ENCODE measurements around the gene GP2. TPM values are rescaled to one million over a fixed set of nuclear protein-coding genes. Genes with fewer than 3 reads are reported as not detected.
A peak's percentile ranks its signal among the peaks of the same experiment; 100 is the strongest.

The GP2 gene
- total RNA-seq: not detected in 2 replicates

- TF ChIP-seq CTCF (conservative IDR thresholded peaks at IDR 0.05; ENCODE audit: low read depth, low read length): no peak
- no peak for DNase-seq (ENCODE audit: low read depth)
- no peak within 1 kb of the TSS for H3K4me3 ChIP-seq (ENCODE audit: low read depth, low read length)
Measured at GRCh38 chr16:20327444-20328041, at the start of gene GP2. Gene GP2, minus strand, starts transcription at chr16:20327513. Its CDS starts 1,082 bp downstream, at chr16:20326431.

DNA sequence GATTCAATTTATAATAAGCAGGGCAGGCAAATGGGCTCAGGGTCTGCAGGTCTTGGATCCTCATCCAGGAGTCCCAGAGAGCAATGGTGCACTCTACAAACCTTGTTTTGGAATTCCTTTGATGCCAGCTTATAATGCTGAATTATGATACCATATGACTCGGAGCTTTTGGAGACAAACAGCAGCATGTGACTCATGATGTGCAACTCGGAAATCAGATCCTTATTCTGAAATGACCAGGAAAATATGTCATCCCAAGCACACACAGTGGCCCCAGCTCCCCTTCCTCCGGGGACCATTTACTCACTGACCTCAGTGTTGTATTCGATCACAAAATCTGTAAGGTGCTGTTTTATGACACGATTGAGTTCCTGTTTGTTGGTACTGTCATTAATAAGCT is 45.4 kb upstream of the GP2 start:
- no peak for TF ChIP-seq CTCF (conservative IDR thresholded peaks at IDR 0.05; ENCODE audit: low read depth, low read length)
- DNase-seq (ENCODE audit: low read depth): no peak
- no peak overlapping the region for H3K4me3 ChIP-seq (ENCODE audit: low read depth, low read length)

DNA sequence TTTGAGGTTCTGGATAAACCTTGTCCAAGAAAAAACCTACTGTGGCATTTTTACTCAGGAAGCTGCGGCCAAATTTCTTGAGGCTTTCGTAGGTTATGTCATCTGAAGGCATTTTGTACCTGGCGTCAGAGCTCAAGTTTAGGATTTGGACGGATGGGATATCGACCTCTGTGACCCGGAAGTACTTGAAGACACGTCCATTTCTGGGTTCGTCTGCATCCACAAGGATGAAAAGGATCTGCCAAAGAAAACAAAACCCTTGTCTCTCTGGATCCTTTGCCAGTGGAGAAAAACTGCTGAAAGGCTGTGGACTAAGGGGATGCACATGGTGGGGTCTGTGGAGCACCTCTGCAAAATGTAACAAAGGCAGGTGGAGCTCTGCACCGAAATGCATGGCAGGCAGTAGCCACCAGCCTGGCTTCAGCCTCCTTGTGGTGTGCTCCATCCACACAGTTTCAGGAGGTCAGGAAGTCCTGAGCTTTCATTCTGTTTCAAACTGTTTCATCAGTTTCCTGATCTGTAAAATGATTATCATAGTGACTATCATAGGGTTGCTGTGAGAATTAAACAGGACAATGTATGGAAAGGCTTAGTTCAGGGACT is 42.2 kb upstream of the GP2 start:
- TF ChIP-seq CTCF (conservative IDR thresholded peaks at IDR 0.05; ENCODE audit: low read depth, low read length): no peak
- DNase-seq (ENCODE audit: low read depth): no peak
- H3K4me3 ChIP-seq (ENCODE audit: low read depth, low read length): no peak overlapping the region

DNA sequence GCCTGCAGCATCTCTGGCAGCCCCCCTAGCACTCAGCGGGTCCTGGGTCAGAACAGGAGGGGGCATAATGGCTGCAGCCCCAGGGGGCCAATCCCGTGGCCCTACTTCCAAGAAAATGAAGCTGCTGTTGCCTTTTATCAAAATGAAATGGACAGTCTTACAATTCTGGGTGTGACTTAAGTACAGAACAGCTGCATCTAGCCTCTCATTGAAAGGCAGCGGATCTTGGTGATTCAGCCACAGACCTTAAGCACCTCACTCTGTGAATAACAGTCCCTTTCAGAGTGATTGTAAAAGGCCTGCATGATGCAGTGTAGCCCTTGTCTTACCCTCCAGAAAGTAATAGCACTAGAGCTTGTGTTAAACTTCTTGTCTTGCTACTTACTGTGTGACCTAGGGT is 36.7 kb upstream of the GP2 start:
- no peak for DNase-seq (ENCODE audit: low read depth)
- TF ChIP-seq CTCF (conservative IDR thresholded peaks at IDR 0.05; ENCODE audit: low read depth, low read length): no peak
- H3K4me3 ChIP-seq (ENCODE audit: low read depth, low read length): no peak overlapping the region

DNA sequence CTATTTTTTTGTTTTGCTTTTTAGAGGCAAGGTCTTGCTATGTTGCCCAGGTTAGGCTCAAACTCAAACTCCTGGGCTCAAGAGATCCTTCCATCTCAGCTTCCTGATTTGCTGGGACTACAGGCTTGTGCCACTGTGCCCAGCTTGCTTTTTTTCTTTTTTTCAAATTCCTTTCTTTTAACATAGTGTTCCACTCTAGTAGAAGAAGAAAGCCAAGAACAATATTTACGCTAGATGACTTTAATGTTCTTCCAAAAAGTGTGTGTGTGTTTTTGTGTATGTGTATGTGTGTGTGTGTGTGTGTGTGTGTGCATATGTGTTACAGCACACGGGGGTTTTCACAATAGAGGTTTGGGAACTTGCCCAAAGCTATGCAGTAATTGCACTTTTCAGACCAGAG is 35.9 kb upstream of the GP2 start:
- H3K4me3 ChIP-seq (ENCODE audit: low read depth, low read length): no peak overlapping the region
- DNase-seq (ENCODE audit: low read depth): no peak
- no peak for TF ChIP-seq CTCF (conservative IDR thresholded peaks at IDR 0.05; ENCODE audit: low read depth, low read length)

- no peak for DNase-seq (ENCODE audit: low read depth)
- TF ChIP-seq CTCF (conservative IDR thresholded peaks at IDR 0.05; ENCODE audit: low read depth, low read length): peak; percentile 56
Measured at GRCh38 chr16:20359997-20360396, 32.7 kb upstream of the GP2 start.

More at GRCh38 chr16:20359997-20360396, 32.7 kb upstream of the GP2 start:
- H3K4me3 ChIP-seq (ENCODE audit: low read depth, low read length): no peak overlapping the region

Measured in epithelial cell of proximal tubule (primary cell).